NT2/D1 (cell line): ENCODE results near the gene PLXNB2.
A peak's percentile ranks its signal among the peaks of the same experiment; 100 is the strongest.

ENCODE experiments used
- DNase-seq: peaks from one replicate; pipeline ENCODE4 v3.0.0-alpha.2; 2011; ENCODE audit warnings: low read depth, low spot score
- H3K27me3 ChIP-seq: 2 replicates; pipeline ENCODE4 v1.6.0; 2011; ENCODE audit warnings: mild to moderate bottlenecking; ENCODE audit not compliant: insufficient read length, insufficient read depth
- H3K36me3 ChIP-seq: 2 replicates; pipeline ENCODE4 v1.6.1; 2011; ENCODE audit warnings: mild to moderate bottlenecking, low read length, mixed read lengths; ENCODE audit not compliant: insufficient read depth, insufficient read length
- H3K4me1 ChIP-seq: 2 replicates; pipeline ENCODE4 v1.5.1; 2011; ENCODE audit not compliant: insufficient read depth, insufficient read length
- H3K4me3 ChIP-seq: 2 replicates; pipeline ENCODE4 v1.5.1; 2011; ENCODE audit warnings: low read depth; ENCODE audit not compliant: insufficient read length
- H3K9ac ChIP-seq: 2 replicates; pipeline ENCODE4 v1.6.0; 2011; ENCODE audit warnings: low read depth; ENCODE audit not compliant: insufficient read length
- H3K9me3 ChIP-seq: 2 replicates; pipeline ENCODE4 v1.5.1; 2011; ENCODE audit warnings: mild to moderate bottlenecking, low read length; ENCODE audit not compliant: insufficient read depth
- SUZ12 ChIP-seq: IDR thresholded peaks from 2 replicates; pipeline ENCODE4 v1.6.1; 2011; ENCODE audit not compliant: insufficient read length, insufficient read depth; ENCODE audit errors: extremely low read depth
- YY1 ChIP-seq: IDR thresholded peaks from 2 replicates; pipeline ENCODE4 v1.6.1; 2011; ENCODE audit not compliant: insufficient read length, insufficient read depth
- ZNF274 ChIP-seq: IDR thresholded peaks from 2 replicates; pipeline ENCODE4 v1.6.1; 2011; ENCODE audit warnings: mild to moderate bottlenecking, low read depth, low read length

The PLXNB2 gene

GRCh38 chr22:50316114-50317065 lies 8.9 kb upstream of the PLXNB2 start:
- DNase-seq: no peak
- Histone ChIP-seq H3K4me1 (peaks cover 10% of the 10 kb centered on the region), H3K4me3 (no peak overlapping the region), H3K9me3 (no peaks in the 10 kb centered on the region), H3K27me3 (peaks cover 14% of the 10 kb centered on the region), H3K36me3 (no peaks in the 10 kb centered on the region), H3K9ac (no peak overlapping the region)
- TF ChIP-seq YY1: no peak
- TF ChIP-seq SUZ12: no peak
- TF ChIP-seq ZNF274: no peak

GRCh38 chr22:50315289-50316113 lies 8.1 kb upstream of the PLXNB2 start:
- peaks cover 15% of the 10 kb centered on the region for H3K4me1 ChIP-seq
- H3K4me3 ChIP-seq: no peak overlapping the region
- H3K9ac ChIP-seq: no peak overlapping the region
- H3K27me3 ChIP-seq: peaks cover 14% of the 10 kb centered on the region
- no peak for DNase-seq
- no peaks in the 10 kb centered on the region for H3K36me3 ChIP-seq
- TF ChIP-seq SUZ12 (no peak), ZNF274 (no peak), YY1 (no peak)
- no peaks in the 10 kb centered on the region for H3K9me3 ChIP-seq

- no peak for TF ChIP-seq YY1
- no peak for TF ChIP-seq ZNF274
- no peak for TF ChIP-seq SUZ12
- Histone ChIP-seq H3K9ac (peak overlapping the region; percentile 61), H3K27me3 (peaks cover 14% of the 10 kb centered on the region), H3K4me1 (peaks cover 17% of the 10 kb centered on the region), H3K9me3 (no peaks in the 10 kb centered on the region), H3K36me3 (no peaks in the 10 kb centered on the region), H3K4me3 (no peak overlapping the region)
- no peak for DNase-seq
These were observed 7.2 kb upstream of the PLXNB2 start for GRCh38 chr22:50314455-50315288.

- no peaks in the 10 kb centered on the region for H3K36me3 ChIP-seq
- H3K9me3 ChIP-seq: no peaks in the 10 kb centered on the region
- TF ChIP-seq ZNF274 (no peak), SUZ12 (no peak), YY1 (no peak)
- peaks cover 14% of the 10 kb centered on the region for H3K27me3 ChIP-seq
- H3K4me3 ChIP-seq: no peak overlapping the region
- H3K9ac ChIP-seq: no peak overlapping the region
- no peak for DNase-seq
- peaks cover 17% of the 10 kb centered on the region for H3K4me1 ChIP-seq
These were observed 6.6 kb upstream of the PLXNB2 start for GRCh38 chr22:50314081-50314454.

- H3K9me3 ChIP-seq: no peaks in the 10 kb centered on the region
- H3K9ac ChIP-seq: no peak overlapping the region
- DNase-seq: no peak
- no peak for TF ChIP-seq SUZ12
- no peak for TF ChIP-seq YY1
- TF ChIP-seq ZNF274: no peak
- H3K4me3 ChIP-seq: no peak overlapping the region
- H3K27me3 ChIP-seq: peaks cover 14% of the 10 kb centered on the region
- no peaks in the 10 kb centered on the region for H3K36me3 ChIP-seq
- peaks cover 19% of the 10 kb centered on the region for H3K4me1 ChIP-seq
These were observed 6.2 kb upstream of the PLXNB2 start for GRCh38 chr22:50313600-50313999.

GRCh38 chr22:50313021-50313420 lies 5.6 kb upstream of the PLXNB2 start:
- Histone ChIP-seq H3K9ac (no peak overlapping the region), H3K4me1 (peaks cover 25% of the 10 kb centered on the region)
- TF ChIP-seq SUZ12: no peak
- no peak for TF ChIP-seq YY1
- TF ChIP-seq ZNF274: no peak

More at GRCh38 chr22:50313021-50313420, 5.6 kb upstream of the PLXNB2 start:
- DNase-seq: no peak
- H3K36me3 ChIP-seq: no peaks in the 10 kb centered on the region
- H3K4me3 ChIP-seq: no peak overlapping the region
- H3K27me3 ChIP-seq: peaks cover 14% of the 10 kb centered on the region
- H3K9me3 ChIP-seq: no peaks in the 10 kb centered on the region
